ENCODE measurements around the gene IRX2. TPM values are rescaled to one million over a fixed set of nuclear protein-coding genes. Genes with fewer than 3 reads are reported as not detected.

Gene IRX2
- total and polyA plus RNA-seq, 2 of the 8 experiments (the other 6 are each of a cell fraction or from before 2014, with no cell fraction given): 23.4 to 40.4 TPM

- TF ChIP-seq NRF1 (IDR thresholded peaks at IDR 0.05; ENCODE audit: low read depth, low read length) (no peak), HDAC2 (IDR thresholded peaks at IDR 0.05; ENCODE audit: borderline replicate concordance in 1 of 2, low read depth in 2 of 2, low read length in 2 of 2) (0 out of 4 replicates have a peak, but pooled peaks of 1 of the 2 experiments have one; percentile 44), TCF12 (IDR thresholded peaks at IDR 0.05; ENCODE audit: low read depth, low read length) (peak; percentile 89; the same call in 1 of the 2 replicates), EGR1 (IDR thresholded peaks at IDR 0.05; ENCODE audit: borderline replicate concordance, low read depth, low read length) (peak; percentile 57; the same call in 1 of the 2 replicates), CBX5 (IDR thresholded peaks at IDR 0.05; ENCODE audit: low read depth, low read length) (no peak), JUN (IDR thresholded peaks at IDR 0.05; ENCODE audit: low read depth, low read length) (no peak), ZNF274 (IDR thresholded peaks at IDR 0.05; ENCODE audit: borderline replicate concordance, extremely low read depth, low read length) (no peak), TAF7 (optimal IDR thresholded peaks at IDR 0.05; ENCODE audit: borderline replicate concordance, low read depth, low read length) (no peak), FOSL1 (IDR thresholded peaks at IDR 0.05; ENCODE audit: insufficient read depth, low read depth, low read length) (no peak), JUND (IDR thresholded peaks at IDR 0.05; ENCODE audit: low read length) (no peak), MAFK (IDR thresholded peaks at IDR 0.05; ENCODE audit: low read depth, low read length) (no peak)
Observed at GRCh38 chr5:2780421-2781171, 29.1 kb upstream of the IRX2 start (continued).
